AG10803 (cell line): ENCODE measurements around the gene TC2N.

Source experiments
- DNase-seq: peaks from one replicate; pipeline ENCODE4 v3.0.0; 2010; ENCODE audit warnings: low read depth
- H3K4me3 ChIP-seq: 2 replicates; pipeline ENCODE4 v1.5.1; 2011; ENCODE audit warnings: mild to moderate bottlenecking, low read length, control low read depth
- CTCF ChIP-seq: conservative IDR thresholded peaks from 2 replicates; pipeline ENCODE4 v1.5.1; 2011; ENCODE audit warnings: mild to moderate bottlenecking, low read length, control low read depth, inconsistent platforms

The TC2N gene

GRCh38 chr14:91870001-91870400, 2.7 kb upstream of the TC2N start:
- TF ChIP-seq CTCF: no peak
- DNase-seq: no peak
- no peak overlapping the region for H3K4me3 ChIP-seq

GRCh38 chr14:91869556-91869955, 2.2 kb upstream of the TC2N start:
- no peak for DNase-seq
- no peak overlapping the region for H3K4me3 ChIP-seq
- TF ChIP-seq CTCF: no peak

GRCh38 chr14:91866511-91867295, 633 bp downstream of the TC2N start:
- DNase-seq: no peak
- no peak overlapping the region for H3K4me3 ChIP-seq
- no peak for TF ChIP-seq CTCF

GRCh38 chr14:91866061-91866460, 1.3 kb downstream of the TC2N start:
- H3K4me3 ChIP-seq: no peak overlapping the region
- TF ChIP-seq CTCF: no peak
- DNase-seq: peak; percentile 71

- no peak for DNase-seq
- H3K4me3 ChIP-seq: no peak overlapping the region
- TF ChIP-seq CTCF: no peak
Observed at GRCh38 chr14:91862417-91862816, 4.9 kb downstream of the TC2N start.

GRCh38 chr14:91861091-91861490, 6.2 kb downstream of the TC2N start:
- no peak for DNase-seq
- no peak overlapping the region for H3K4me3 ChIP-seq
- TF ChIP-seq CTCF: no peak

- H3K4me3 ChIP-seq: no peak overlapping the region
- TF ChIP-seq CTCF: no peak
- no peak for DNase-seq
Observed at GRCh38 chr14:91860238-91860637, 7.1 kb downstream of the TC2N start.
